ENCODE measurements around the gene PLA1A. TPM values are rescaled to one million over a fixed set of nuclear protein-coding genes. Genes with fewer than 3 reads are reported as not detected.

Gene PLA1A
- total and polyA plus RNA-seq, 2 donors (not counting 1 experiment from before 2014, with no cell fraction given) = 0.27 to 0.28 TPM

GRCh38 chr3:119557192-119557876, 40.4 kb upstream of the PLA1A start:
- ChIA-PET POLR2A (no interaction called here), CTCF (interaction anchor here (0.6 to 3.7 kb wide), 3 partner anchors 9 to 124 kb away, joined by 4 to 15 read pairs (median 5); no protein-coding TSS in a partner anchor)
- H3K27me3 Mint-ChIP-seq = no peaks in the 10 kb centered on the region
- H3K9me3 ChIP-seq (ENCODE audit: control extremely low read depth in 1 of 3, control insufficient read depth in 2 of 3, insufficient read depth in 1 of 3, low read length in 2 of 3) = no peaks in the 10 kb centered on the region
- H3K27me3 ChIP-seq (replicated peaks in 1 of 4; ENCODE audit: control extremely low read depth in 1 of 4, control insufficient read depth in 3 of 4, insufficient read depth in 4 of 4, low read length in 3 of 4) = no peaks in the 10 kb centered on the region
- no peaks in the 10 kb centered on the region for H4K20me1 ChIP-seq (ENCODE audit: control insufficient read depth, insufficient read depth, low read length, poor library complexity, severe bottlenecking)
- peak overlapping the region; percentile 91 for H3K27ac Mint-ChIP-seq
- H3K9ac ChIP-seq (ENCODE audit: low read length) = peak overlapping the region; percentile 76
- peaks cover 85% of the 10 kb centered on the region for H3K4me1 Mint-ChIP-seq
- no peak overlapping the region for H2AFZ ChIP-seq (ENCODE audit: insufficient read depth, low read depth, low read length, poor library complexity, severe bottlenecking)
- no peaks in the 10 kb centered on the region for H3K36me3 ChIP-seq (replicated peaks in 1 of 2; ENCODE audit: control extremely low read depth in 1 of 2, control insufficient read depth in 1 of 2, extremely low read depth in 1 of 2, insufficient read depth in 2 of 2, low read length in 1 of 2)
- H3K4me3 Mint-ChIP-seq = peak overlapping the region; percentile 75
- intact Hi-C loops (cut with micrococcal nuclease) = loop anchor here (5.0 to 10.0 kb wide), 2 partner anchors 40 to 537 kb away; partner anchors contain the start of genes GSK3B and PLA1A
- peak overlapping the region; percentile 70 for H3K4me2 ChIP-seq (replicated peaks; ENCODE audit: low read depth, low read length, poor library complexity, severe bottlenecking)
- peak overlapping the region in 4 of 5 experiments; percentile 3 to 65 (median 52) for H3K4me3 ChIP-seq (ENCODE audit: control extremely low read depth in 1 of 5, extremely low read depth in 1 of 5, insufficient read depth in 1 of 5, low read depth in 2 of 5, low read length in 4 of 5)
- H3K9me3 Mint-ChIP-seq (ENCODE audit: insufficient read depth) = no peaks in the 10 kb centered on the region
- no peak for TF ChIP-seq CTCF (IDR thresholded peaks at IDR 0.05)
- no peak for TF ChIP-seq EZH2 (IDR thresholded peaks at IDR 0.05; ENCODE audit: borderline replicate concordance, insufficient read depth, low read depth, low read length, poor library complexity, severe bottlenecking)
- DNase-seq (no peak), ATAC-seq (ENCODE audit: low read depth) (no peak)
- H3K27ac ChIP-seq (ENCODE audit: low read length in 2 of 2) = peak overlapping the region in 1 of 2 donors; percentile 9
- WGBS (ENCODE audit: insufficient coverage) = 67% methylated on average over 1 of the region's 7 CpGs
- H3K79me2 ChIP-seq (ENCODE audit: control insufficient read depth, insufficient read depth, low read length) = peaks cover 32% of the 10 kb centered on the region
- H3K4me1 ChIP-seq (ENCODE audit: control insufficient read depth in 2 of 2, insufficient read depth in 2 of 2, low read length in 2 of 2) = peaks cover 46 to 70% of the 10 kb centered on the region in 2 donors

GRCh38 chr3:119557877-119558269, 39.8 kb upstream of the PLA1A start:
- no CpG with 5 or more reads among the region's 3 CpGs for WGBS (ENCODE audit: insufficient coverage)
- Mint-ChIP-seq H3K27ac (peak overlapping the region; percentile 91), H3K4me3 (peak overlapping the region; percentile 75), H3K9me3 (ENCODE audit: insufficient read depth) (no peaks in the 10 kb centered on the region), H3K4me1 (peaks cover 86% of the 10 kb centered on the region), H3K27me3 (no peaks in the 10 kb centered on the region)
- Histone ChIP-seq H3K4me3 (ENCODE audit: control extremely low read depth in 1 of 5, extremely low read depth in 1 of 5, insufficient read depth in 1 of 5, low read depth in 2 of 5, low read length in 4 of 5) (peak overlapping the region in 4 of 5 experiments; percentile 3 to 65 (median 52)), H3K9me3 (ENCODE audit: control extremely low read depth in 1 of 3, control insufficient read depth in 2 of 3, insufficient read depth in 1 of 3, low read length in 2 of 3) (no peaks in the 10 kb centered on the region), H3K4me2 (replicated peaks; ENCODE audit: low read depth, low read length, poor library complexity, severe bottlenecking) (peak overlapping the region; percentile 70), H2AFZ (ENCODE audit: insufficient read depth, low read depth, low read length, poor library complexity, severe bottlenecking) (no peak overlapping the region), H3K36me3 (replicated peaks in 1 of 2; ENCODE audit: control extremely low read depth in 1 of 2, control insufficient read depth in 1 of 2, extremely low read depth in 1 of 2, insufficient read depth in 2 of 2, low read length in 1 of 2) (no peaks in the 10 kb centered on the region), H3K4me1 (ENCODE audit: control insufficient read depth in 2 of 2, insufficient read depth in 2 of 2, low read length in 2 of 2) (peaks cover 52 to 76% of the 10 kb centered on the region in 2 donors), H4K20me1 (ENCODE audit: control insufficient read depth, insufficient read depth, low read length, poor library complexity, severe bottlenecking) (no peaks in the 10 kb centered on the region), H3K27me3 (replicated peaks in 1 of 4; ENCODE audit: control extremely low read depth in 1 of 4, control insufficient read depth in 3 of 4, insufficient read depth in 4 of 4, low read length in 3 of 4) (no peaks in the 10 kb centered on the region), H3K79me2 (ENCODE audit: control insufficient read depth, insufficient read depth, low read length) (peaks cover 29% of the 10 kb centered on the region), H3K27ac (ENCODE audit: low read length in 2 of 2) (peak overlapping the region in 1 of 2 donors; percentile 9), H3K9ac (ENCODE audit: low read length) (peak overlapping the region; percentile 76)
- TF ChIP-seq EZH2 (IDR thresholded peaks at IDR 0.05; ENCODE audit: borderline replicate concordance, insufficient read depth, low read depth, low read length, poor library complexity, severe bottlenecking) (no peak), CTCF (IDR thresholded peaks at IDR 0.05) (no peak)
- CTCF ChIA-PET = interaction anchor here (0.6 to 3.7 kb wide), 3 partner anchors 9 to 123 kb away, joined by 4 to 16 read pairs (median 15); no protein-coding TSS in a partner anchor
- POLR2A ChIA-PET = no interaction called here
- no peak for ATAC-seq (ENCODE audit: low read depth)
- no peak for DNase-seq
- intact Hi-C loops (cut with micrococcal nuclease) = loop anchor here (2.0 to 10.0 kb wide), 5 partner anchors 19 to 537 kb away; partner anchors contain the start of genes GSK3B and PLA1A
